Measurements from ENCODE around the gene MDM2.

GRCh38 chr12:68854554-68854953 lies 46.6 kb downstream of the MDM2 start:
- TF ChIP-seq CTCF (IDR thresholded peaks at IDR 0.05) (no peak), ZNF317 (CRISPR knock-in tag; IDR thresholded peaks at IDR 0.05; ENCODE audit: borderline replicate concordance, low read depth) (no peak)
